Thyroid gland (tissue), 4 donors: ENCODE measurements around the gene UST.

Experiments
- CTCF ChIP-seq, 6 experiments: fragments of 200-600 bp in 3 of 6; fragments of 450-650 bp in 3 of 6; sonication (generic) in 3 of 6; IDR thresholded peaks; one replicate each; pipeline ENCODE4 v1.5.1; 2016 to 2019; ENCODE audit warnings: antibody characterized with exemption in 6 of 6, mild to moderate bottlenecking in 2 of 6, inconsistent platforms in 1 of 6, moderate library complexity in 1 of 6
- POLR2A ChIP-seq, 2 donors: fragments of 450-650 bp; IDR thresholded peaks; one replicate each; pipeline ENCODE4 v1.6.1; 2017; ENCODE audit warnings: antibody characterized with exemption in 2 of 2, mild to moderate bottlenecking in 2 of 2, moderate library complexity in 1 of 2

GRCh38 chr6:148973538-148974208 is 226.8 kb downstream of the UST start:
- peak in 5 of 6 experiments; percentile 28 to 65 (median 54) for TF ChIP-seq CTCF (IDR thresholded peaks at IDR 0.05)
- no peak for TF ChIP-seq POLR2A (IDR thresholded peaks at IDR 0.05)
